GM12874 (cell line): ENCODE measurements around the gene CNN3.

Experiments used
- TF ChIP-seq, protein P1 (sequence below): IDR thresholded peaks from 2 replicates; pipeline ENCODE4 v1.5.1; 2011; ENCODE audit warnings: low read depth, mild to moderate bottlenecking, control low read depth, low read length, moderate library complexity; ENCODE audit not compliant: insufficient read depth

The CNN3 gene

DNA sequence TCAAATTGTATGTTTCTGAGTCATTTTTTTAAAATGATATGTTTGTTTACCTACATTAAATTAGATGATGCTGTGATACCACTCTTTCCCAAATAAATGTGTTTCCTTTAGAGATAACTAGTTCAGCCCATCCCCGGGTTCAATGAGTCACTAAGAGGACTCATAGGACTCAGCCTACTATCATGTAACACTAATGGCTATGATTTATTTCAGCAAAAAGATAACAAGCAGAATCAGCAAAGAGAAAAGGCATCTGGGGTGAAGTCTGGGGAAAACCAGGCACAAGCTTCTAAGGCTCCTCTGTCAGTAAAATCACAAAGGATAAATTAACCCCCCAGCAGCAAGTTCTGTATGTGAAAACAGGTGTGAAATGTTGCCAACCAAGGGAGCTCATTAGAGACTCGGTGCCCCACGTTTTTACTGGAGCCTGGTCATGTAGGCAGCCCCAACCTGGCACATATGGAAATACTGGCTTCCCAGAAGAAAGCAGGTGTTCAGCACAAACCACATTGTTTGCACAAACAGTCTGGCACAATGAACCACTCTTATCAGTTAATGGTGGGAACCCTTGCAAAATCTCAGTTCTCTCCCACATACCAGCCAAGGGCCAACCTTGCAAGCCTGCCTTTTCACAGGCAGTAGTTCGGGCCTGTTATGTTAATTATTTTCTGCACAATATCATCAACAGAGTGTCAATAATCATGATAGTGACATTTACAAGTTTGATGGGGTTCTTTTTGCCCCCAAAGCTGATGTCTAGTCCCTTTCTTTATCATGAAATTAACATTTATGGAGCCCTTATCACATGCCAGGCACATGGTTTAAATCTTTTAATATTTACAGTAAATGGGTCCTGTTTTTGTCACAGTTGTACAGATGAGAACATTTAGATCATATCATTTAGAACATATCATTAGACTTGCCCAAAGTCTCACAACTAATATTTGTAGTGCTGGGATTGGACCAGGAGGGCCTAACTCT lies 23.1 kb upstream of the CNN3 start:
- TF ChIP-seq, protein P1, sequence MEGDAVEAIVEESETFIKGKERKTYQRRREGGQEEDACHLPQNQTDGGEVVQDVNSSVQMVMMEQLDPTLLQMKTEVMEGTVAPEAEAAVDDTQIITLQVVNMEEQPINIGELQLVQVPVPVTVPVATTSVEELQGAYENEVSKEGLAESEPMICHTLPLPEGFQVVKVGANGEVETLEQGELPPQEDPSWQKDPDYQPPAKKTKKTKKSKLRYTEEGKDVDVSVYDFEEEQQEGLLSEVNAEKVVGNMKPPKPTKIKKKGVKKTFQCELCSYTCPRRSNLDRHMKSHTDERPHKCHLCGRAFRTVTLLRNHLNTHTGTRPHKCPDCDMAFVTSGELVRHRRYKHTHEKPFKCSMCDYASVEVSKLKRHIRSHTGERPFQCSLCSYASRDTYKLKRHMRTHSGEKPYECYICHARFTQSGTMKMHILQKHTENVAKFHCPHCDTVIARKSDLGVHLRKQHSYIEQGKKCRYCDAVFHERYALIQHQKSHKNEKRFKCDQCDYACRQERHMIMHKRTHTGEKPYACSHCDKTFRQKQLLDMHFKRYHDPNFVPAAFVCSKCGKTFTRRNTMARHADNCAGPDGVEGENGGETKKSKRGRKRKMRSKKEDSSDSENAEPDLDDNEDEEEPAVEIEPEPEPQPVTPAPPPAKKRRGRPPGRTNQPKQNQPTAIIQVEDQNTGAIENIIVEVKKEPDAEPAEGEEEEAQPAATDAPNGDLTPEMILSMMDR: no peak

DNA sequence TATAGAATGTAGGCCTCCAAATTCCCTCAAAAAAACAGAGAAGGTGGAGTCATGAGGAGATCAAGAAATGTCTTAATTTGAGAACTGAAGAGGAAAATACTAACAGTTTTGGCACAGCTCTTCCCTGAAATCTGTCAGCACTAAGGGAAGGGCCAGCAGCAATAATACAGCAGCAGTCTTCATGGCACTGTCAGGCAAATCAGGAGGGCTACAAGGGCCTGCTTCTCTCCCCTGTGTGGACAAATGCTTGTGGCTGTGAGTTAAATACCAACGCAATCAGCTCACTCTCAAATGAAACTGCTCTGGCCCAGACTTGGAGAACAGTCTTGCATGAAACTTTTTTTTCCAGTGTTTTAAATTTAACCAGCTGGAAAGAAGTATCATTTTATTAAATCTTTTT lies 20.5 kb upstream of the CNN3 start:
- TF ChIP-seq, protein P1: no peak

DNA sequence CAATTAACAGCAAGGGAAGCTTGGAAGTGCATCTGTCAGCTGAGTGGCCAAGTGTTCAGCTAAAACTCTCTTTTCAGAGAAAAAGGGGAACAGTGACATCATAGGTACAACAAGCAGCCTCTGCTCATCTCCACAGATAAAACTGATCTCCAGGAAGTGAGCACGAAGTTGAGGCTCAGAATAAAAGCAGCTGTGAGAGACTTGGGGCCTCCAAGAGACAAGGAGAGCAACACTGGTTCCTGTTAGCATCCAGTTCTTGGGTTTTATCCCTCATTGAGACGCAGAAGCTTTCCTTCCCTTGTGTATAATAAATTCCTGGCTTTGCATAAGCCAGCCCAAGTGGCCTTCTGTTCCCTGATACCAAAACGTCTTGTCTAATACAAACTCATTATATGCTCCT lies 20.0 kb upstream of the CNN3 start:
- TF ChIP-seq, protein P1: no peak

DNA sequence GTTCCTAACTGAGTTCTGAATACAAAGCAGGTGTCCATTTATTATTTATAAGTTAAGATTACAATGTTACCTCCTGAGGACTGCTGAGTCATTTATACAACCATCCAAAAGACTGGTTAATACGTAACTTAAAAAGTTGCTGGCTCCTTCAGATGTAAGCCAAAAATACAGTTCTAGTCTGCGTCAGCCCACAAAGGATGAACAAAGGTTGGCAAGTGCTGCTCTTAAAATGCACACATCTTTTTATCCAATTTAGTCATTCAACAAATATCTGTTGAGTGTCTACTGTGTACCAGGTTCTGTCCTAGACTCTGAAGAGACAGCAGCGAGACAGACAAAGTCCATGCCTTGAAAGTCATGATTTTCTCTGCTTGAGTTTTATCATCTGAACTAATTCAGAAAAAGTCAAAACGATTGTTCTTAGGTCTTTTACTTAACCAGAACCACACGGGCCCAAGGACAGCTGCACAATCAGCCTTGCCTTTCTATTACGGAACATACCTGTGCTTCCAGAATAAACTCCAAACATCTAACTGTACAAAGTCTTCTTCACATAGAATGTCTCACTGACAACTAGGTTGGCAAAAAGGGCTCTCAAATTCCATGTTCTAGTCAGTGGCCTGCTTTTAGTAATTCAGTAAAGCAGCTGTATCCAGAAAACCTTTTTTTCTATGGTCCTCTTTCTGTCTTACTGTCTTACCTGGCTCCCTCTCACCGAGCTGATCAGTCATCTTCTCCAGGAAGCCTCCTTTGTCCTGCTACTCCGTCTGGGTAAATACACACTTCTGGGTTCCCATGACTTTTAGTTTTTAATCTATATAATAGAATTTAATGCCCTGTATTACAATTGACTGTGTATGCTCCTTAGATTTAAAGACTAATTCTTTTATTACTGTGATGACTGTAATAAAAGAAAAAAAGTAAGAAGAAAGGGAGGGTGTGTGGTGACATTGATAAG lies 15.5 kb upstream of the CNN3 start:
- TF ChIP-seq, protein P1: no peak

DNA sequence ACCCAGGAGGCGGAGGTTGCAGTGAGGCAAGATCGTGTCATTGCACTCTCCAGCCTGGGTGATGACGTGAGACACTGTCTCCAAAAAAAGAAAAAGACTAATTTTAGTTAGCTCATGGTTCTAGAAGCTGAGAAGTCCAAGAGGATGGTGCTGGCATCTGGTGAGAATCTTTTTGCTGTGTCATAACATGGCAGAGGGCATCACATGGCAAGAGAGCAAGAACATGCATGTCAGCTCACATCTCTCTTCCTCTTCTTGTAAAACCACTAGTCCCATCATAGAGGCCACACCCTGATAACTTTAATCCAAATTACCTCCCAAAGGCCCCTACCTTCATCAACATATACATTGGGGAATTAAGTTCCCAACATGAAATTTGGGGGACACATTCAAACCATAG lies 13.8 kb upstream of the CNN3 start:
- TF ChIP-seq, protein P1: no peak

DNA sequence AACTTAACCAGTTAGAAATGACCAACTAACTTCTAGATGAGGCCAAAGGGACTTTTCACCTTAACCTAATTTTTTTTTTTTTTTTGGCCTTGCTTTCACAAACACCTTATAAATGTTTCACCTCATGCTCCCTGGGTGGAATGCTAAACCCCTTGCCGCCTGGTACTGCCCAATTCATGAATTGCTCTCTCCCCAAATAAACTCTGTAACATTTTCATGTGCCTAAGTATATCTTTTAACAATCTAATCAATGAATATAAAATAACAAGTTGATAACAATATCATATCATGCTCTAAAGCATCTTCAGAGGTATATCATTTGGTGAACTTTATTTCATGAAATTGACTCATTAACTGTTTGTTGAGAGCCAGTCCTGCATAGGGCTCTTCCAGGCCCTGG lies 10.9 kb upstream of the CNN3 start:
- TF ChIP-seq, protein P1: no peak

DNA sequence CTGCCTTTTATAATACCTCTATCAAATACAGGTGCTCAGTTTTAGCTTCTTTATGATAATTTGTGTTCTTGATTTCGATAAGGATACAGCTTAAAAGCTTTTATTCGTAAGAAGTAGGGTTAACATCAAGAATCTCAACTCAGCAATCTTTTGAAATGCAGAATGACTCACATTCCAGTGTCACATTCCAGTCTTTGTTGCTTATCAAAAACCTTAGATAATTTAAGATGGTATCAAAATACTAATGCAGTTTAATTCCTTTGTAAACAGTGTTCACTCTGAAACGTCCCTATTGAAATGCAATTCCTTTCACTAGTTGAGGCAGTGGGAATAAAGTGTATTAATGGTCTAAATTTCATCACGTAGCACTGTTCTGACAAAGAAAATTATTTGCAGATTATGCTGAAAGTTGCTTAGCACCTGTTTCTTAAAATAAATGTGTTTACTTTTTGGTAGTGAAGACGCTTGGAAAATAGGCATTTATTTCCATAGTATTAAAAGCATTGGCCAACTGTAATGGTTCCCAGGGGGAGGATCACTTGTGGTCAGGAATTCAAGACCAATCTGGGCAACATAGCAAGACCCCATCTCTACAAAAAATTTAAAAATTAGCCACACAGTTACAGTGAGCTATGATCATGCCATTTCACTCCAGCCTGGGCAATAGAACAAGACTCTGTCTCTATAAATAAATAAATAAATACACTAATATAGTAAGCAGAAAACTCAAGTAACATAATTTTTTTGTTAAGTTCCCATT lies 10.1 kb upstream of the CNN3 start:
- TF ChIP-seq, protein P1: no peak
